NCI-H526 treated with DMSO at 0.1 percent for 48 hours (cell line): ENCODE data around the gene TMED10.
"Not testable (repeated sequence)": the region's sequence is repeated elsewhere in the genome, so short reads cannot be mapped to it uniquely, and the experiment has no call there.

Source experiments
- DNase-seq: peaks from one replicate; lab custom pipeline; 2025; lab: John Stamatoyannopoulos, UW

TMED10 gene

DNA sequence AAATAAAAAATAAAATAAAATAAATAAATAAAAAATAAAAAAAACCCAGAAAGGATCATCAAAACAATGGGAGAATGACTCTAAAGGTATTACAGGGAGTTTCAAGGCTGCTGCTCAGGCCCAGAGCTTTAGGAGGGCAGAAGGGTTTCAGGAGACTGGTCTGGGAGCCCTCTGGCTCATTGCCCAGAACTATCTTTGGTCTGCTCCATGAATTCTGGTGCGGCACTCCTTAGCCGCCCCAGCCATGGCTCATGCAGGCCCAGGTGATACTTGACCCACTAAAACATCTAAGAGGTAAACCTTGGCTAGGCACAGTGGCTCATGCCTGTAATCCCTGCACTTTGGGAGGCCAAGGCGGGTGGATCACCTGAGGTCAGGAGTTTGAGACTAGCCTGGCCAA is 14.7 kb upstream of the TMED10 start:
- DNase-seq: no peak

DNA sequence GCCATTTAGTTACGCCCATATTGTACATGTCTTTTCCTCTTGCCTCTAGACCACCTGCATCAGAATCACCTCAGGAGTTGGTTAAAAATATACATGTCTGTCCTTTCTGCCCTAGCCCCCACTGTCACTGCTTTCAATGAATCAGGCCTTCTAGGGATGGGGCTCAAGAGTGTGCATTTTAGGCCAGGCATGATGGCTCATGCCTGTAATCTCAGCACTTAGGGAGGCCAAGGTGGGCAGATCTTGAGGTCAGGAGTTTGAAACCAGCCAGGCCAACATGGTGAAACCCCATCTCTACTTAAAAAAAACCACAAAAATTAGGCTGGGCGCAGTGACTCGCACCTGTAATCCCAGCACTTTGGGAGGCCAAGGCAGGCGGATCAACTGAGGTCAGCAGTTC is 13.6 kb upstream of the TMED10 start:
- DNase-seq: no peak

DNA sequence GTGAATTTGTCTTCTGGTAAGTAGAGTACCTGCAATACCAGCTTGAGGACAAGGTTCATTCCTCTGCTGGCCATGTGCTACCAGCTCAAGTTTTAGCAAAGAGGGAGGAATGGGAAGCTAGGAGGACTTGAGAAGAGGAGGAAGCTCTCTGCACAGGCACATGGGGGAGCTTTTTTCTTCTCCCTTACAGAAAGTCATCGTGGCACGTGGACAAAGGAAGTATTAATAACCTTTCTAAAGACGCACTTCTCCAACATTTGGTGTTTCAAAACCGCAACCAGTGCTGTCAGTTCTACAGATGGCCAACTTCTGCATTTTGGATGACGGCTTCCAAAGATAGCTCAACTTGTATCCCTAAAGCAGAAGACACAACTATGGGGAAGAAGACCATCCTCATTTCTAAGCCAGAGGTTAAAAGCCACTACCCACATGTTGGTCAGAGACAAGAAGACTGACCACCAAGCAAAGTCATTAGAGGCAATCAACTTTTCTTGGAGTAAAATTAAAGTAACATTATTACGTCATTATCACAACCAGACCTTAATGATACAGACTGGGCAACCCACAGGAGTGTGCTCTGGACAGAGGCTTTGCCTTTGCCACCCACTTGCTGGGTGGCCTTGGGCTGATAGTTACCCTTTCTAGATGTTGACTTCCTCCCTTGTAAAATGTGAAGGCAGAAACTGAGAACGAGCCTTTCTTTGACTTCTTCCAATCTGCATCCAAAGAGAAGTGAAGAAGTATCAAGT is 12.3 kb upstream of the TMED10 start:
- DNase-seq: no peak

- DNase-seq: no peak
These were observed 11.7 kb upstream of the TMED10 start for GRCh38 chr14:75188086-75188485.

- no peak for DNase-seq
These were observed 10.5 kb upstream of the TMED10 start for GRCh38 chr14:75186953-75187352.

GRCh38 chr14:75185251-75186040 is 9.0 kb upstream of the TMED10 start:
- DNase-seq: no peak

- no peak for DNase-seq
These were observed 8.1 kb upstream of the TMED10 start for GRCh38 chr14:75184492-75184891.

DNA sequence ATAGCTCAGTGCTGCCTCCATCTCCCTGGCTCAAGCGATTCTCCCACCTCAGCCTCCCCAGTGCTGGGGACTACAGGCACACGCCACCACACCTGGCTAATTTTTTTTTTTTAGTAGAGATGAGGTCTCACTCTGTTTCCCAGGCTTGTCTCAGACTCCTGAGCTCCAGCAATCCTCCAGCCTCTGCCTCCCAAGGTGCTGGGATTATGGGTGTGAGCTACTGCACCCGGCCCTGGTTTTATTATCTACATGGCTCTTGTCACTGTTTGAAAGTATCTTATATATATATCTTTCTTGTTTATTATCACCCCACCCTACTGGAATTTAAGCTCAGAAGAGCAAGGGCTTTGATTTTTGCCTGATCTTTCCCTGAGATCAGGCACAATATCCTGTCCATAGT is 7.6 kb upstream of the TMED10 start:
- DNase-seq: no peak

DNA sequence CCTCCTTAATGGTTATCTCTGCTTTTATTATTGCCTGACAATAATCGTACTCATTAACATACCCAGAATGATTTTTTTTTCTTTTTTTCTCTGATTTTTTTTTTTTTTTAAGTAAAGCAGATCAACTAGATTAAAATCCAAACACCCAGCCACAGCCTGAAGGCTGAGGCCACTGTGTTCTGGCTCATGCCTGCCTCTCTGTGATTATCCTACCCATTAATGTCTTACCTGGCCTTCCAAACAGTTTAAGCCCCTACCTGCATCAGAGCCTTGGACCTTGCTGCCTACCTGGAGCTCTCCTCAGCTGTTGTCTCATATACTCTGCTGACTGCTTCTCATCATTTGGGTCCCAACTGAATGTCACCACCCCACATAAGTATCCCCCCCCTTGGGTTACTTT is 6.8 kb upstream of the TMED10 start:
- no peak for DNase-seq

- DNase-seq: no peak
These were observed 6.4 kb upstream of the TMED10 start for GRCh38 chr14:75182821-75183220.

DNA sequence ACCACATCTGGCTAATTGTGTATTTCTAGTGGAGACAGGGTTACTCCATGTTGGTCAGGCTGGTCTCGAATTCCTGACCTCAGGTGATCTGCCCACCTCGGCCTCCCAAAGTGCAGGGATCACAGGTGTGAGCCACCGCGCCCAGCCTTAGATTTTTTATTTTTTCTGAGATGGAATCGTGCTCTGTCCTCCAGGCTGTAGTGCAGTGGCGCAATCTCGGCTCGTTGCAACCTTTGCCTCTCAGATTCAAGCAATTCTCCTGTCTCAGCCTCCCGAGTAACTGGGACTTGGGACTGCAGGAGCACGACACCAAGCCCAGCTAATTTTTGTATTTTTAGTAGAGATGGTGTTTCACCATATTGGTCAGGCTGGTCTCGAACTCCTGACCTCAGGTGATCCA is 5.8 kb upstream of the TMED10 start:
- not testable (repeated sequence) for DNase-seq

GRCh38 chr14:75181293-75182062 is 5.1 kb upstream of the TMED10 start:
- no peak for DNase-seq

GRCh38 chr14:75175677-75176141 is 703 bp downstream of the TMED10 start:
- DNase-seq: peak; percentile 36

DNA sequence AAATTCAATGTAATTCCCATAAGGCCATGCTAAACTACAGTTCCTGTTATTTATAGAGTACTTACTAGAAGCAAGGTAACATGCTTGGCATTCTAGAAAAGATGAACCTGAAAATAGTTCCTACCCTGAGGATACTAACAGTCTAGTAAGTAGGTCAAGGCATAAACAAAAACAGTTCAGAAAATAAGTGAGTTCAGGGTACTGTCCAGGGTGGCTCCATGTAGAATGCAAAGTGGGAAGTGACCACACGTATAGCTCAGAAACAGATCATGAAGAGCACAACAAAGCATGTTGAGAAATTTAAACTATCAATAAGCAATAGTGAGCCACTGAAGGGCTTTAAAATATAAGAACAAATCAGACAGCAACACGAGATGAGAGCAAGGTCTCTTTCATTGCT is 2.3 kb downstream of the TMED10 start:
- no peak for DNase-seq

DNA sequence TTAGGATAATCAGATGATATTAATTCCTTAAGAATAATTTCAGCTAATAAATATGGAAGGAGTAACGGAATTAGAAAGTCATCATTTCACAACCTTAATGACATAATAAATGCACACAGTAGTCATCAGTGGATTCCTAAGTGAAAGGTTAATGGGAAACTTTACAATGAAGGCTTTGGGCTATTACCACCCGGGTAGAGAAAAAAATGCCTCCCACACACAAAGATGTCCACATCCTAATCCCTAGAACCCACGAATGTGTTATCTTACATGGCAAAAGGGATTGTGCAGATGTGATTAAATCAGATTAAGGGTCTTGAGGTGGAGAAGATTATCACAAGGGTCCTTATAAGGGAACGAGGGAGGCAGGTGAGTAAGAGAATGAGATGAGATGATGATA is 5.6 kb downstream of the TMED10 start:
- DNase-seq: no peak

GRCh38 chr14:75168586-75169335 is 7.7 kb downstream of the TMED10 start:
- no peak for DNase-seq

DNA sequence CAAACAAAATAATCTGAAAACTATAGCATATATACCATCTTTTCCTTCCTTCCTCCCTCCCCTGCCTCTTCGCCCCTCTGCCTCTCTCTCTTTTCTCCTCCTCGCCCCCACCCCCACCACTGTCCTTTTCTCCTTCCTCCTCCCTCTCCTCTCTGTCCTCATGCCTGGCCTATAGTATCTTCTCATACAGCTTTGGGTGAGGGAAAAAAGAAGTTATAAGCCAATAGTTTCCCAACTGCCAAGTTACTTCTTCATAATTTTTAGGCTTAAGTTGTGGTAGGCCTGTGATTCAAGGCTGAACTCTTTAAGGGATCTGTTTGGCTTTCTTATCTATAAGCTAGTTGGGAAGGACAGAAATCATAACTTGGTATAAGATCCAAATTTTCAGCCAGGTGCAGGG is 9.1 kb downstream of the TMED10 start:
- DNase-seq: no peak

- no peak for DNase-seq
These were observed 10.6 kb downstream of the TMED10 start for GRCh38 chr14:75165586-75166391.

DNA sequence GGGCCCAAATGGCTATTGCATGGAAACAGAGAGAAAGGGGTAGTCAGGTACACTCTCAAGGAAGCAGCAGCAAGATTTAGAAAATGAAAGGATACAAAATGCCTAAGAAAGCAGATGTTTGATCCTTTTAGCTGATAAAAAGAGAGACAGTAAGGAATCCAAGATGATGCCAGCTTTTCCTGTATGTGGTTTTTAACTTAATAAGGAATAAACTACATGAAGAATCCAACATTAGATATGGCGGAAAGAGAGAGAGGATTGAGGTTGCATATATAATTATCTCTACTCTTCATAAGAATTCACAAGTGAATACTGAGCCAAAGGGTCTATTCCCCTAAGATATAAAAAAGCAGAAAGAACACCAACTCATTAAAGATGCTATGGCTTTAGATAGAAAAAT is 11.6 kb downstream of the TMED10 start:
- no peak for DNase-seq

DNA sequence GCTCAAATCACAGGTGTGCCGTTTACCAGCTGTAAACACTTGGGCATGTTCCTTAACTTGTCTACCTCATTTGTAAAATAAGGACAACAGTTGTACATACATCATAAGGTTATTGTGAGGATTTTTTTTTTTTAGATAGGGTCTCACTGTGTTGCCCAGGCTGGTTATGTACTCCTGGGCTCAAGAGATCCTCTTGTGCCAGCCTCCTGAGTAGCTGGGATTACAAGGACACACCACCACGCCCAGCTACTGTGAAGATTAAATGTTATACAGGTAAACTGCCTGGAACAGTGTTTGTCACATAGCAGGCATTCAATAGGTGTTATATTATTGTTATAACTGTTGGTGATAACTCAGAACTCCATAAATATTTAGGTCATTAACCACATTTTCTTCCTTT is 12.7 kb downstream of the TMED10 start:
- no peak for DNase-seq

DNA sequence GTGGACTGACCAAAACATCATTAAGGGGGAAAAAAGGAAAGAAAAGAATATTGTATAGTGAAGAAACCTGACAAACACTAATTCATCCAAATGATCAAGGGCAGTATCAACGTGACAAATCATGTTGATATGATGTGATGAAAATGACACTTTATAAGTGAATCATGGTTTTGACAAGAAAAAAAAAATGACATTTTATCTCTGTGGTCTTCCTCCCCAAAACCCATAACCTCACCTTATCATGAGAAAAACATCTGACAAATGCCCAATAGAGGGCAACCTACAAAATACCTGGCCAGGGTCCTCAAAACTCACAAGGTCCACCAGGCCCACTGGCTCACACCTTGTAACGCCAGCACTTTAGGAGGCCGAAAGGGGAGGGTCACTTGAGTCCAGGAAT is 13.8 kb downstream of the TMED10 start:
- no peak for DNase-seq
